Panc1 (cell line): ENCODE measurements around the gene C1QL1.

Source experiments
- POLR2AphosphoS5 ChIP-seq: IDR thresholded peaks from 2 replicates; pipeline ENCODE4 v1.6.1; 2012; ENCODE audit warnings: mild to moderate bottlenecking, low read depth, low read length, moderate library complexity
- SIN3A ChIP-seq: IDR thresholded peaks from 2 replicates; pipeline ENCODE4 v1.6.1; 2012; ENCODE audit warnings: low read depth, mild to moderate bottlenecking, low read length, moderate library complexity, borderline replicate concordance; ENCODE audit not compliant: insufficient read depth
- TF ChIP-seq, protein P1 (sequence below): fragments of 450-650 bp; IDR thresholded peaks from 2 replicates; pipeline ENCODE4 v1.5.1; 2017; ENCODE audit warnings: mild to moderate bottlenecking
- TF ChIP-seq, protein P2 (sequence below), 2 experiments: IDR thresholded peaks; 2 replicates each; pipeline ENCODE4 v1.6.1; 2011 to 2012; ENCODE audit warnings: low read depth in 2 of 2, control low read depth in 1 of 2, low read length in 1 of 2, mild to moderate bottlenecking in 1 of 2, moderate library complexity in 1 of 2; ENCODE audit not compliant: insufficient read depth in 1 of 2

DNA sequence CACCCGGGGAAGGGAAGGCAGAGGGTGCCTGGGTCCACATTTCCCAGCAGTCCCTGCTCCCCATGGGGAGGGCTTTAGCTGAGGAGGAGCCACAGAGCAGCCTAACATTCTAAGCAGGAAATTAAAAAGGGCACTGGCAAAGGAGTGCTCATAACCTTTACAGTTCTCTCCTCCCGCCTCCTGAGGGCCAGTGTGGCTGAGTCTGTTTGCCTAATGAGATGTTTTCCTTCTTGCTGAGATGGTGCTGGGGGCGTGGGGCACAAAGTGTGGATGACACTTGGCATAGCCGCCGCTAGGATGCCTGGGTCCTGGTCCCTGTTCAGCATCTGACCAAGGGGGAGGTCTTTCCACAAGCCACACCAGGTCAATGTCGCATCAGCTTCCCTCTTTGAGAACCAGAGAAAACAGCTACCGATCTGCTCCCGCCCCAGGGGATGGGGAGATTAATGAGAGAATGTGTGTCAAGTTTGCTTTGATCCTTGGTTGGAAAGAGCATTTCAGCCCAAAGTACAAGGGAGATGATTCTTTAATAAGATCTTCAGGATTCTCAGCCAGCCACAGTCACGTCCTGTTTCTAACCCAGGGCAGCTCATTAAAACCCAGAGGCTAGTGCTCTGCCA, 26.3 kb downstream of the C1QL1 start:
- TF ChIP-seq, protein P1, sequence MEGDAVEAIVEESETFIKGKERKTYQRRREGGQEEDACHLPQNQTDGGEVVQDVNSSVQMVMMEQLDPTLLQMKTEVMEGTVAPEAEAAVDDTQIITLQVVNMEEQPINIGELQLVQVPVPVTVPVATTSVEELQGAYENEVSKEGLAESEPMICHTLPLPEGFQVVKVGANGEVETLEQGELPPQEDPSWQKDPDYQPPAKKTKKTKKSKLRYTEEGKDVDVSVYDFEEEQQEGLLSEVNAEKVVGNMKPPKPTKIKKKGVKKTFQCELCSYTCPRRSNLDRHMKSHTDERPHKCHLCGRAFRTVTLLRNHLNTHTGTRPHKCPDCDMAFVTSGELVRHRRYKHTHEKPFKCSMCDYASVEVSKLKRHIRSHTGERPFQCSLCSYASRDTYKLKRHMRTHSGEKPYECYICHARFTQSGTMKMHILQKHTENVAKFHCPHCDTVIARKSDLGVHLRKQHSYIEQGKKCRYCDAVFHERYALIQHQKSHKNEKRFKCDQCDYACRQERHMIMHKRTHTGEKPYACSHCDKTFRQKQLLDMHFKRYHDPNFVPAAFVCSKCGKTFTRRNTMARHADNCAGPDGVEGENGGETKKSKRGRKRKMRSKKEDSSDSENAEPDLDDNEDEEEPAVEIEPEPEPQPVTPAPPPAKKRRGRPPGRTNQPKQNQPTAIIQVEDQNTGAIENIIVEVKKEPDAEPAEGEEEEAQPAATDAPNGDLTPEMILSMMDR, result no peak
- no peak for TF ChIP-seq SIN3A
- no peak for TF ChIP-seq POLR2AphosphoS5
- TF ChIP-seq, protein P2, sequence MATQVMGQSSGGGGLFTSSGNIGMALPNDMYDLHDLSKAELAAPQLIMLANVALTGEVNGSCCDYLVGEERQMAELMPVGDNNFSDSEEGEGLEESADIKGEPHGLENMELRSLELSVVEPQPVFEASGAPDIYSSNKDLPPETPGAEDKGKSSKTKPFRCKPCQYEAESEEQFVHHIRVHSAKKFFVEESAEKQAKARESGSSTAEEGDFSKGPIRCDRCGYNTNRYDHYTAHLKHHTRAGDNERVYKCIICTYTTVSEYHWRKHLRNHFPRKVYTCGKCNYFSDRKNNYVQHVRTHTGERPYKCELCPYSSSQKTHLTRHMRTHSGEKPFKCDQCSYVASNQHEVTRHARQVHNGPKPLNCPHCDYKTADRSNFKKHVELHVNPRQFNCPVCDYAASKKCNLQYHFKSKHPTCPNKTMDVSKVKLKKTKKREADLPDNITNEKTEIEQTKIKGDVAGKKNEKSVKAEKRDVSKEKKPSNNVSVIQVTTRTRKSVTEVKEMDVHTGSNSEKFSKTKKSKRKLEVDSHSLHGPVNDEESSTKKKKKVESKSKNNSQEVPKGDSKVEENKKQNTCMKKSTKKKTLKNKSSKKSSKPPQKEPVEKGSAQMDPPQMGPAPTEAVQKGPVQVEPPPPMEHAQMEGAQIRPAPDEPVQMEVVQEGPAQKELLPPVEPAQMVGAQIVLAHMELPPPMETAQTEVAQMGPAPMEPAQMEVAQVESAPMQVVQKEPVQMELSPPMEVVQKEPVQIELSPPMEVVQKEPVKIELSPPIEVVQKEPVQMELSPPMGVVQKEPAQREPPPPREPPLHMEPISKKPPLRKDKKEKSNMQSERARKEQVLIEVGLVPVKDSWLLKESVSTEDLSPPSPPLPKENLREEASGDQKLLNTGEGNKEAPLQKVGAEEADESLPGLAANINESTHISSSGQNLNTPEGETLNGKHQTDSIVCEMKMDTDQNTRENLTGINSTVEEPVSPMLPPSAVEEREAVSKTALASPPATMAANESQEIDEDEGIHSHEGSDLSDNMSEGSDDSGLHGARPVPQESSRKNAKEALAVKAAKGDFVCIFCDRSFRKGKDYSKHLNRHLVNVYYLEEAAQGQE (IDR thresholded peaks at IDR 0.05; ENCODE audit: insufficient read depth in 1 of 2, low read depth in 2 of 2, low read length in 1 of 2), result no peak
